Measurements from ENCODE around the gene GTF2F2. TPM values are rescaled to one million over a fixed set of nuclear protein-coding genes. Genes with fewer than 3 reads are reported as not detected.

Gene GTF2F2
- polyA plus RNA-seq, 1 donor (not counting 4 experiments of a cell fraction or from before 2014, with no cell fraction given), result 55.5 TPM

DNA sequence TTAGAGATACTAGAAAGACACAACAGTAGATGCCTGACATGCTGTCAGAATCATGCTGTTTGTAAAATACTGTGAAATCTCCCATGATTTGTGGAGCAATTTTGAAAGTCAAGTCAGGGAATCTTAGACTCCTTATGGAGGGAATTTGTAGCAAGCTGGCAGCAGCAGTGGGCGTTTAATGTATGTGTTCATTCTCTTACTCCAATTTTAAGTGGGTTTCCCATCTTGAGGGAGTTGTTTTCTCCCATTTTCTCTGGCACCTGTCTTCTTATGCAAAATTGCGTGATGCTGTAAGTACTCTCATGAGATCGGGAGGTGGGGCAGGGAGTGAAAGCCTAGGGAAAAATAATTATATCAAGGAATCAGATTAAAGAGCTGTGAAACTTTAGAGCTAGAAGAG is 16.0 kb upstream of the GTF2F2 start:
- FAIRE-seq, result no peak
- no peaks in the 10 kb centered on the region for H3K36me3 ChIP-seq (ENCODE audit: control insufficient read depth in 2 of 2, extremely low read depth in 1 of 2, insufficient read depth in 2 of 2, low read length in 2 of 2)
- DNase-seq (ENCODE audit: low read depth, low spot score), result no peak
- H3K9me1 ChIP-seq (ENCODE audit: control insufficient read depth, extremely low read depth, insufficient read depth, low read length), result no peaks in the 10 kb centered on the region
- no peak overlapping the region for H3K4me2 ChIP-seq (ENCODE audit: control insufficient read depth, extremely low read depth, insufficient read depth, low read depth, low read length)
- H3K27ac ChIP-seq (ENCODE audit: control insufficient read depth, insufficient read depth, low read length), result no peak overlapping the region
- no peak for TF ChIP-seq EZH2 (IDR thresholded peaks at IDR 0.05; ENCODE audit: low read length)
- TF ChIP-seq, protein P1, sequence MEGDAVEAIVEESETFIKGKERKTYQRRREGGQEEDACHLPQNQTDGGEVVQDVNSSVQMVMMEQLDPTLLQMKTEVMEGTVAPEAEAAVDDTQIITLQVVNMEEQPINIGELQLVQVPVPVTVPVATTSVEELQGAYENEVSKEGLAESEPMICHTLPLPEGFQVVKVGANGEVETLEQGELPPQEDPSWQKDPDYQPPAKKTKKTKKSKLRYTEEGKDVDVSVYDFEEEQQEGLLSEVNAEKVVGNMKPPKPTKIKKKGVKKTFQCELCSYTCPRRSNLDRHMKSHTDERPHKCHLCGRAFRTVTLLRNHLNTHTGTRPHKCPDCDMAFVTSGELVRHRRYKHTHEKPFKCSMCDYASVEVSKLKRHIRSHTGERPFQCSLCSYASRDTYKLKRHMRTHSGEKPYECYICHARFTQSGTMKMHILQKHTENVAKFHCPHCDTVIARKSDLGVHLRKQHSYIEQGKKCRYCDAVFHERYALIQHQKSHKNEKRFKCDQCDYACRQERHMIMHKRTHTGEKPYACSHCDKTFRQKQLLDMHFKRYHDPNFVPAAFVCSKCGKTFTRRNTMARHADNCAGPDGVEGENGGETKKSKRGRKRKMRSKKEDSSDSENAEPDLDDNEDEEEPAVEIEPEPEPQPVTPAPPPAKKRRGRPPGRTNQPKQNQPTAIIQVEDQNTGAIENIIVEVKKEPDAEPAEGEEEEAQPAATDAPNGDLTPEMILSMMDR (optimal IDR thresholded peaks at IDR 0.05 in 1 of 3, IDR thresholded peaks at IDR 0.05 in 1 of 3, conservative IDR thresholded peaks at IDR 0.05 in 1 of 3; ENCODE audit: extremely low read depth in 1 of 3, insufficient read depth in 2 of 3, low read length in 3 of 3), result no peak
- dilution Hi-C loops (cut with MboI; ENCODE audit: extremely low pct_ligation_motif_present, low sequenced_read_pairs), result no loop called here
- H4K20me1 ChIP-seq (ENCODE audit: control insufficient read depth, extremely low read depth, insufficient read depth, low read length), result no peaks in the 10 kb centered on the region
- no peak overlapping the region for H2AFZ ChIP-seq (ENCODE audit: control insufficient read depth, low read length)
- no peaks in the 10 kb centered on the region for H3K27me3 ChIP-seq (ENCODE audit: control insufficient read depth, extremely low read depth, insufficient read depth, low read length)
- no peaks in the 10 kb centered on the region for H3K4me1 ChIP-seq (ENCODE audit: control insufficient read depth, extremely low read depth, insufficient read depth, low read length)
- H3K4me3 ChIP-seq (ENCODE audit: control insufficient read depth in 2 of 3, extremely low read depth in 1 of 3, insufficient read depth in 2 of 3, low read depth in 1 of 3, low read length in 3 of 3), result no peak overlapping the region
- no peaks in the 10 kb centered on the region for H3K9me3 ChIP-seq (ENCODE audit: control insufficient read depth, low read depth, low read length)
- H3K9ac ChIP-seq (ENCODE audit: control insufficient read depth, extremely low read depth, insufficient read depth, low read length), result no peak overlapping the region
- H3K79me2 ChIP-seq (ENCODE audit: control insufficient read depth, insufficient read depth, low read length), result no peaks in the 10 kb centered on the region

DNA sequence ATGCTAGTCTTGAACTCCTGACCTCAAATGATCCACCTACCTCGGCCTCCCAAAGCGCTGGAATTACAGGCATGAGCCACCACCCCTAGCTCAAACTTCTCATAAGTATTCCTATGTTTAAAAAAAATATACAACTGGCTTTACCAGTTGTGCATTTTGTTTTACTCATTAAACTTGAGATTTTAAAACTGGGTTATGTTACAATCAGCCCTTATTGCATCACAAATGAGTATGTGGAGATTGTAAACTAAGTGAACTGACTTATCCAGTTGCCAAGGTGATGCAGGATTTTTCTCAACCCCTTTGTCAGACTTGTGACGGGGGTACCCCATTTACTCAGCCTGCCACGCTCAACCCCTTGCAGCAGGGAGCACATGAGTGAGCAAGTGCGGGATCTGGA is 14.4 kb upstream of the GTF2F2 start:
- Histone ChIP-seq H3K27ac (ENCODE audit: control insufficient read depth, insufficient read depth, low read length) (no peak overlapping the region), H3K79me2 (ENCODE audit: control insufficient read depth, insufficient read depth, low read length) (no peaks in the 10 kb centered on the region), H3K27me3 (ENCODE audit: control insufficient read depth, extremely low read depth, insufficient read depth, low read length) (no peaks in the 10 kb centered on the region), H3K9ac (ENCODE audit: control insufficient read depth, extremely low read depth, insufficient read depth, low read length) (no peak overlapping the region), H4K20me1 (ENCODE audit: control insufficient read depth, extremely low read depth, insufficient read depth, low read length) (no peaks in the 10 kb centered on the region), H3K9me1 (ENCODE audit: control insufficient read depth, extremely low read depth, insufficient read depth, low read length) (no peaks in the 10 kb centered on the region), H3K4me2 (ENCODE audit: control insufficient read depth, extremely low read depth, insufficient read depth, low read depth, low read length) (no peak overlapping the region), H3K4me3 (ENCODE audit: control insufficient read depth in 2 of 3, extremely low read depth in 1 of 3, insufficient read depth in 2 of 3, low read depth in 1 of 3, low read length in 3 of 3) (no peak overlapping the region), H3K4me1 (ENCODE audit: control insufficient read depth, extremely low read depth, insufficient read depth, low read length) (no peaks in the 10 kb centered on the region), H2AFZ (ENCODE audit: control insufficient read depth, low read length) (no peak overlapping the region), H3K9me3 (ENCODE audit: control insufficient read depth, low read depth, low read length) (no peaks in the 10 kb centered on the region), H3K36me3 (ENCODE audit: control insufficient read depth in 2 of 2, extremely low read depth in 1 of 2, insufficient read depth in 2 of 2, low read length in 2 of 2) (no peaks in the 10 kb centered on the region)
- no peak for TF ChIP-seq EZH2 (IDR thresholded peaks at IDR 0.05; ENCODE audit: low read length)
- TF ChIP-seq, protein P1 (optimal IDR thresholded peaks at IDR 0.05 in 1 of 3, IDR thresholded peaks at IDR 0.05 in 1 of 3, conservative IDR thresholded peaks at IDR 0.05 in 1 of 3; ENCODE audit: extremely low read depth in 1 of 3, insufficient read depth in 2 of 3, low read length in 3 of 3), result no peak
- FAIRE-seq (no peak), DNase-seq (ENCODE audit: low read depth, low spot score) (no peak)
- dilution Hi-C loops (cut with MboI; ENCODE audit: extremely low pct_ligation_motif_present, low sequenced_read_pairs), result no loop called here
